ENCODE results near the gene CCDC6.
"Not testable (repeated sequence)": the region's sequence is repeated elsewhere in the genome, so short reads cannot be mapped to it uniquely, and the experiment has no call there.

The CCDC6 gene

DNA sequence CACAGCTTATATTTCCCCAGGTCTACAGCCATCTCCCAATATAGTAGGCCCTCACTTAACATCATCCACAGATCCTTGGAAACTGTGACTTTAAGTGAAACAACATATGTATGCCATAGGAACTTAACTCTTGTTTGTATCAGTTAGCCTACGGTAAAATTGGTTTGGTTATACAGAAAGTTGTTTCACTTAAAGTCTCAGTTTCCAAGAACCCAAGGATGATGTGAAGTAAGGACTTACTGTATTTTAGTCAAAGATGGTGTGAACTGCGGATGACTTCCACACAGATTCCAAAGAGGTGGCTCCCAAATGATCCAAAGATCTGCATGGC is 96.7 kb downstream of the CCDC6 start:
- no peak for DNase-seq (ENCODE audit: low read depth in 2 of 2)

DNA sequence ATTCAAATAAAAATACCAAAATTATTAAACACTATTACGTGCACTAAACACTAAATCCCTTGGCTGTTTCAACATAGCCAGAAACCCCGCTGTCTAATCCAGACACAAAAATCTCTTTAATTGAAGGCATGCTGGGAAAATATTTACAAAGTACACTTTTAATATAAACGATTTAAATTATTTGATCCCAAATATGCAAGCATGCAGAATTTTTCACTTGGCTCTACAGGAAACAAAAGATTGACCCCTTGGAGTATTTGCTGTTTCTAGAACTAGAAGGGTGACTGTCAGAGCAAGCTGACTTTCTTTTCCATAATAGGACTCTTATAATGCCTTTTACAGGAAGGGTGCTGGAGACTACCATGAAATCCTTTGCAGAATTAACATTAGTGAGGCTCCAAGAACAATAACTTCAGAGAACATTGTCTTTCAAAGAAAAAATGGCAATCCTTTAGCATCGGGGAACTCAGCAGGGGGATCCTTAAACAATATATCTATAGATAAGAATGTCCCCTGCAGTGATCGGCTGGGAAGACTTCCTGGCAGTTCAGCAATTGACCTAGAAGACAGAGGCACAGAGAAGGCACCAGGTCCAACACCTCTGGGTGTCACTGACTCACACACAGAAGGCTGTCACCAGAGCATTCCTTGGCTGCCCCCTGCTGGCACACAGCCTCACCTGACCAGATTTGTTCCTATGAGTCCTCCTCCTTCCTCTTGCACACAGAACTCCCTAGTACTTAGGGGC is 97.3 kb downstream of the CCDC6 start:
- peak; percentile 56 to 66 for DNase-seq (ENCODE audit: low read depth in 2 of 2)

DNA sequence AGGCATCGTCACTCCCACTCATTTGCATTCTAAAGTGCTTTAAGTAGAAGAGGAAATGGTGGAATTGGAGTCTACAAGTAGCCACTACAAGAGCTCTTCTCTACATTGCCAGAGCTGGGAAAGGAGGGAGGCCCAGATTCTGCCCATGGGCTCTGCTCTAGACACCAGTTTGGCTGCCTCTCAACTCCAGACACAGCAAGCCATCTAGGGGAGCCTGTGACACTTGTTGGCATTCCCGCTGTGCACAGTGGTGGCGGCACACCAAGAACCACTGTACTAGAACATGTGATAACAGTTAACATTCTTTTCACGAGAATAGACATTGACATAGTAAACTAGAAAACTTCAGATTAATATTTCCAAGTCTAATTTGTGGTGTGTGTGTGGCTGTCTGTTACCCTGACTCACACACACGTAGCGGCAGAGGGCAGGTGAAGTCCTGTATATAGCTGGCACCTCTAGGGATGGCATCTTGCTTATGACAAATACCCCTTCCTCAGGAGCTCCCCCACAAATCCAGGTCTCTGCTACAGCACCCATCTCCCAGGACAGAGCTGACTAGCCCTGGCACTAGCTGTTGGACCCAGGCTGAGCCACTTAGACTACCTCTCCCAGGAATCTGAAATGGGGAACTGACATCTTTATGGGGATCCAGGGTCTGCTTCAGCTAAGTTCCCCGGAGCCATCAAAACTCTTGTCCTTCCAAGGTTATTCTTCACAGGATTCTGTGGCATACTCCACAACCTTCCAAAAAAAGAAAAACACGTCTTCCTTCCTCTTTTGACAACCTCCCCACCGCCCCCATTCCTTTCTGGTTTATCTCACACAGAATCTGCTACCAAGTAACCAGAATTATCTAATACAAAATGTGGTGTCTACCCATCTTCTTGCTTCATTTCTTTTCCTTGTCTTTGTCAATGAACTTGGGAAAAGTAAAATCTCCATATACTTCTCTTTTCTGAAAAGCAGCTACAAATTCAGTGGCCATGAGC is 98.4 kb downstream of the CCDC6 start:
- DNase-seq (ENCODE audit: low read depth in 2 of 2): no peak

DNA sequence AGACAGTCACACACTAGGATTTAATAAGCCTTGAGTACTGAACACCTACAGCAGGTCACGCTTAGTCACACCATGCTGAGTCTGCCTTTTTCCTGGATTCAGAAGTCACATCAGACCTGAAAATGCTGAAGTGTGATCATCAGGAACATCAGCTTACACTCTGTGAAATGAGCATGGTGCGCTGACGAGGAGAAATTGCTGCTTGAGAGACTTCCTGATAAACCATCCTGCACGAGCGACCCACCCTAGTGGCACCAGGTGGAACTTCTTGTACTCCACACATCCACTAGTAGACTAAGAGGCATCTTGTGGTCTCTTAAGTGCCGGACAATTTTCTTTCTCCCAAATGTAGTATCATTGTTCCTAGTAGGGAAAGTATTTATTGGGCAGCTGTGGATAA is 101.3 kb downstream of the CCDC6 start:
- DNase-seq (ENCODE audit: low read depth in 2 of 2): peak; percentile 1 to 4

DNA sequence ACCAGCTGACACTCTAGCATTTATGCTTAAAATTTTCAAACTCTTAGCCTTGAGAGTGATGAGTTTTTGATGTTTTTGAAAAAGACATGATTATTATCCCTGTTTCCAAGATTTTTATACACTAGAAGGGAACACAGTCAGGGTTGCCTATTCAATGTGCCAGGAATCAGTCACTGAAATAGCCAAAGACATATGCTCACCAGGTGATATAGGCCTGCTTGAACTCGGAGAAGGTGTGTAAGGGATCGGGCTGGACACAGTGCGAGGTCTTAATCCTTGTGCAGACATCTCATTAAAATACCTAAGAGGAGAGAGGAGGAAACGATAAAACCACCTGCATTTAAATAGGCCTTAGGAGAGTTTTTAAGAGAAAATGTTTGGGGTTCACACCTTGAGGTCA is 102.1 kb downstream of the CCDC6 start:
- no peak for DNase-seq (ENCODE audit: low read depth in 2 of 2)

DNA sequence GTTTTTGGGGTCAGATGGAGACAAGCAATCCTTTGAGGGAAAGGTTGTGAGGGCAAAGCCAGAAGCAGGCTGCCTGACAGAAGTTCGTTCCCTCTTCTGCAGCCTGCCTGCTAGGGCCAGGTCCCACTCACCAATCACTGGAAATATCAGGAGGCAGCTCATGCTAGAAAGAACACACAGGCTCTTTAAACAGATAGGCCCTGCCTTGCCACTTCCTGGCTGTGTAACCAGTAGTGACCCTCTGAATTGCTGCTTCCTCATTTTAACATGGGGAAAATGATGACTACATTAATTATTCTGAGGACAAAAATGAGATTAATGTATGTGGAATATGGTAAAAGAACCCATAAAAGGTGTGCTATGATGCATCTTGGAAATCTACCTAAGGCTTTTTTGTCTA is 102.6 kb downstream of the CCDC6 start:
- no peak for DNase-seq (ENCODE audit: low read depth in 2 of 2)

DNA sequence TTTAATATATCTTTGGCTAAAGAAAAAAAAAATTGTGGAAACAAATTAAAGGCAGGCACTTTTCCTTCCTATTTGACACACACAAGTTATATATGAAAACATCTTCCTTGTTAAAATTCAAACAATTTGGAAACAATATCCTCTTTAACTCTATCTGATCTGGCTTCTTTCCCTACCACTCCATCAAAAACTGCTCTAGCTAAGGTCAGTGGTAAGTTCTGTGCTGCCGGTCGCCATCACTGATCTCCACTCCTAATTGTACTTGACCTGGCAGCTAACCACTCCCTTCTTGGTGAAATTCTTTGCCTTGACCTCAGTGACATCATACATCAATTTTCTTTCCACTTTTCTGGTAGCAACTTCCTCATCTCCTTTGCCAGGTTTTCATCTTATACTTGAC is 105.2 kb downstream of the CCDC6 start:
- DNase-seq (ENCODE audit: low read depth in 2 of 2): no peak

DNA sequence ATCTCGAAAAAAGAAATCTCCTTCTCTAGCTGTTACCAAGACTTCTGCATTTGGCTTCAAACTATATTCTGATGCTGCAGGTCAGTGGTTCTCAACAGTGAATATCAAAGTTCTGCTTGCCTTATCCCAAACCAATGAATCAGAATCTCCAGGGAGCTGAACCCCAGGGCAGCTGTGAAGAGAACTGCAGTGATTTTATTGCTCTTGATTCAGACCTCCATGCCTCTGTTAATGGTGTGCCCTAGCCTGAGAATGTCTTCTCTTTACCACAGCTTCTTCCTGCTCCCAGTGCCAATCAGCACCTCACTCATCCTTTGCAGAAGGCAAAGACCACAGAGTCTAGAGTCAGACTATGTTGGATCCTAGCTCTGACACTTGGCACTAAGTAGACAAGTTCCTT is 106.9 kb downstream of the CCDC6 start:
- DNase-seq (ENCODE audit: low read depth in 2 of 2): no peak

DNA sequence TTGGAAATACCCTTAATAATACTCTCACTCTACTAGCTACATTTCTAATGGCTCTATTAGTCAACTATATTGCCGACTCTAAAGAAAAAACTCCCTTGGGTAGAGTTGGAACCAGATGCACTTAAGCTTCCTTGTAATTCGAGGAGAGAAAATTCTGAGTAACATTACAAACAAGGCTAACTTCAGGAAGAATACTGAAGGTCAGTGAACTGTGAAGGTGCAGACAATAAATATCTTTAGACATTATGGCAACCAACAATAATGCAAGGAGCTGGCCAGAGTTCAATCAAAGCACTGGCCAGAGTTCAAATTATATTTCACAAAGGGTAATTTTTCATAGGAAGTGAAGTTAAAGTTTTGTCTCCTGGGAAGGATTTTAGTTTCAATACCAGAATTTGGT is 112.4 kb downstream of the CCDC6 start:
- DNase-seq (ENCODE audit: low read depth in 2 of 2): no peak

DNA sequence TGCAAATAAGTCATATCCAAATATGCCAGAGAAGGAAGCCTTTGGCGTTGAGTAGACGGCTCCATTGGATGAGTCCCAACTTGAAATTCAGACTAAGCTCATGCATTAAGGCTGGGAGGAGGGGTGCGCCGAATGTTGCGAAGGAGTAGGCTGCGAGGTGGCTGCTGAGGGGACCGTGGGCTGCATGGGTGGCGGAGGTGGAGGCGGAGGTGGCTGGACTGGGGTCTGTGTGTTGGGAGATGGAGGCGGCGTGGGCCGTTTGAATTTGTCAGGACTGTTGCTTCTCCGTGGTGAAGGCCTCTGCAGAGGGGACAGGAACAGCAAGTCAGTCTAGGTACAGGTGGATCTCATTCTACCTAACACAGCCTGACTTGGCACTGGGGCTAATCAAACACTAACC is 113.5 kb downstream of the CCDC6 start:
- no peak for DNase-seq (ENCODE audit: low read depth in 2 of 2)

DNA sequence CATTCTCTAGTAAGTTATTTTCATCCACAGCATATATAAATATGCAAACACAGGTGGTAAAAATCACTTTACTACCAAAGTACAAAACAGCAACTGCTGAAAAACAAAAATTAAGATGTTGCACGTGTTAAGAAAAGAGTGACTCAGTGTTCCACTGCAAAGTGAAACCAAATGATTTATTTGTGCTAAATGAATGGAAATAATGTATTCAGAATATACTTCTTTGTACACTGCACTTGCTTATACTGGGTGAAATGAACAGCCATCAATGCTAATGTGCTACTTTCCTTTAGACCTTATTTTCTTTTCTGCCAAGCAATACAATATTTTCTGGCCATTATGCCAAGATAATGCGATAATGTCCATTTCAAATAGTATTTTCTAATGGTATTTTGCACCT is 114.8 kb downstream of the CCDC6 start:
- DNase-seq (ENCODE audit: low read depth in 2 of 2): no peak

DNA sequence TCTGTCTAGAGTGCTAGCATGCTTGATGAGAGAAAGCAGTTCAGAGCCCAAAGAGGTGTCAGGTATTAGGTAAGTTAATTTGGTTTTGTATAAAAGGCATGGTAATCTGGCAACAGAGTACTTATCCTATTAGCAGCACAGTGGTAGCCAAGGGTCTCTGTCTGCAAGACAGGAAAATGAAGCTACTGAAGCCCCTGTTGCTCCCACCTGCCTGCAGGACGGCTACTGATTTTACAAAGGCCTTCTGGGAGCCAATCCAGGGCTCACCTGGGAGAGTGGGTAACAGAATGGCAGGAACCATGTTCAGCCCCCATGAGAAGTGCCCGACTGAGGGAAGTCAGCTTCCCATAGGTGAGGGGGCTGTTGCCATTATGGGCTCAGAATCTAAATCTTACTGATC is 116.3 kb downstream of the CCDC6 start:
- DNase-seq (ENCODE audit: low read depth in 2 of 2): not testable (repeated sequence)

DNA sequence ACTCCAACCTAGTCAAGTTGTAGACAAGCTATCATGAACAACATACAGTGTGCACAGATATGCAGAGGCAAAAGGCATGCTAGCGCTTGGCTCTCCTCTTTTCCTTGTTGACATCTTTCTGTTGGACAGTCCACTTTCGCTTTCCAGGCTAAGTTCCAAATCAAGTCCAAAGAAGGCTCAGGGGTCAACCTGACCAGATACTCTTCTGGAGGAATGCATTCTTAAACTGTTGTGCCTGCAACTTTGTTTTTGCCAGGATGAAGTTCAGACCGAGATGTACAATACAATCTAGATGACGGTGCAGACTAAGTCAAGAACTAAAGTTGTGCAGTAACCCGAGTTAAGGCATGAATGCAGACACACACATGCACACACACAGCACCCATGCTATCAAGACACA is 117.4 kb downstream of the CCDC6 start:
- DNase-seq (ENCODE audit: low read depth in 2 of 2): not testable (repeated sequence)

DNA sequence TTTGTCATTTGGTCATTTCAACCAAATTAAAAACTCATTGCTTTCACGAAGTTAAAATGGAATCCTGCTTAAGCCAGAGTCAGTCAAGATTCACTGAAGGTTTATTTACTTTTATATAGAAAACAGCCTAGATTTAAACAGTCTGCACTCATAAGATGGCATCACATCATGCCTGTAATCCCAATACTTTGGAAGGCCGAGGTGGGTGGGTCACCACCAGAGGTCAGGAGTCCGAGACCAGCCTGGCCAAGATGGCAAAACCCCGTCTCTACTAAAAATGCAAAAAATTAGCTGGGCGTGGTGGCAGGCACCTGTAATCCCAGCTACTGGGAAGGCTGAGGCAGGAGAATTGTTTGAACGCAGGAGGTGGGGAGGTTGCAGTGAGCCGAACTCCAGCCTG is 119.3 kb downstream of the CCDC6 start:
- not testable (repeated sequence) for DNase-seq (ENCODE audit: low read depth in 2 of 2)

DNA sequence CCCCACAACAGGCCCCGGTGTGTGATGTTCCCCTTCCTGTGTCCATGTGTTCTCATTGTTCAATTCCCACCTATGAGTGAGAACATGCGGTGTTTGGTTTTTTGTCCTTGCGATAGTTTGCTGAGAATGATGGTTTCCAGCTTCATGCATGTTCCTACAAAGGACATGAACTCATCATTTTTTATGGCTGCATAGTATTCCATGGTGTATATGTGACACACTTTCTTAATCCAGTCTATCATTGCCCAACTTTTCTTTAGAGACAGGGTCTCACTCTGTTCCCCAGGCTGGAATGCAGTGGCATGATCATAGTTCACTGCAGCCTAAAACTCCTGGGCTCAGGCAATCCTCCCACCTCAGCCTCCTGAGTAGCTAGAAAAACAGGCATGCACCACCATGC is 120.9 kb downstream of the CCDC6 start:
- not testable (repeated sequence) for DNase-seq (ENCODE audit: low read depth in 2 of 2)

DNA sequence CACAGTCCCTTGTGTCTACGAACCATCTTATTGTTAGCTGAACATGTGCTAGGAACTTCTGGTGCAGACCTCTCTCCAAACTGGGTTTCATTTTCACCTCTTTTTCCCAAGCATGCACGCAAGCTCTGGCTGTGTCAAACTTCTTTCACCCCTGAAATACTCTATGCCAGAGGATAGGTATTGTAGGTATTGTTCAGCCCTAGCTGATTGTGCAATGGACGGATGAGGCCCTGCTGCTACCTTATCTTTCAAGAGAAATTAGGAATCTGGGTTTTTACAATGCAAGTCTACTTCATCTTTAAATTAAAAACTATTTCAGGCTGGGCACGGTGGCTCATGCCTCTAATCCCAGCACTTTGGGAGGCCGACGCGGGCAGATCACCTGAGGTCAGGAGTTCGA is 124.8 kb downstream of the CCDC6 start:
- no peak for DNase-seq (ENCODE audit: low read depth in 2 of 2)

DNA sequence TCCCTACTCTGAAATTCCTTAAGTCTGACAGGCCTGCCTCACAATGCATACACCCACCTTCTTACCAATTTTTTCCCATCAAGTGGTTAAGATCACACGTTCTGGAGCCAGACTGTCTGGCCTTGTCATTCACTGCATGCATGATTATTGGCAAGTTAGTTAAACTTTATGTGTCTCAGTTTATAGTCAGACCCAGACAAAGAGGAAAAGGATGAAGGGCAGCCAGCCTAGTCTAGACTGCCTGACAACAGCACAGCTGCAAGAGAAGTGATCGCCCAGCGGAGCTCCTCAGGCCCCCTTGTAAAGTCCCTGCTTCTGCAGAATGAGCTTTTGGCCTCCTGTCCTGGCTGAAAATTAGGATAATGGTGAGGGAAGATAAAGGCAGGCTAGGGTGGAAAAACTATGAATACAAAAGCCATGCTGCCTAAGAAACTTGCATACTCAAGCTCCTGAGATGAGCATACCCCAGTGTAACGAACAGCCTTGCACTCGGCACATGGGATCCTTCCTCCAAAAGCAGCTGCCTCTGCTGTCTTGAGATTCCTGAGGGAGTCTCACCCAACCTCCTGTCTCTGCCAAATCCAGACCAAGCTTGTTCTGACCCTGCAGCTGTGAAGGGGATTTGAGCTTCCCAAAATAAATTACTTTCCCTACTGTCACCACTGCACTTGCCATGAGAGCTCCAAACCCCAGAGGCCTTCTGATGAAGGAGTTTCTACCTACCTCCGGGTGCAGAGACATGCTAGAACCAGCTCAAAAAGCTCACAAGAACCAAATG is 126.4 kb downstream of the CCDC6 start:
- no peak for DNase-seq (ENCODE audit: low read depth in 2 of 2)

DNA sequence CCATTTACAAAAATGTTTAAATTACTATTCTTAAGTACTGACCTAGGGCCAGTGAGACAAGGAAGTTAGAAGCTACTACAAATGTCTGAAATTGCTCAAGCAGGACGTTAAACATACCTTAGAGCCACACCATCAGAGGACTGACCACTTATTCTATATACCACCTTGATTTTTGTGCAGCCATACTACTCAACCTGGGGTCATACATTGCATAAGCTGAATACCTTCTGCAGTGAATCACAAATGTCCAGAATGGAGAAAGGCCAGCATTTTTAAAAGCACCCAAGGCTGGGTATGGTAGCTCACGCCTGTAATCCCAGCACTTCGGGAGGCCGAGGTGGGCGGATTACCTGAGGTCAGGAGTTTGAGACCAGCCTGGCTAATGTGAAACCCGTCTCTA is 131.9 kb downstream of the CCDC6 start:
- no peak for DNase-seq (ENCODE audit: low read depth in 2 of 2)

DNA sequence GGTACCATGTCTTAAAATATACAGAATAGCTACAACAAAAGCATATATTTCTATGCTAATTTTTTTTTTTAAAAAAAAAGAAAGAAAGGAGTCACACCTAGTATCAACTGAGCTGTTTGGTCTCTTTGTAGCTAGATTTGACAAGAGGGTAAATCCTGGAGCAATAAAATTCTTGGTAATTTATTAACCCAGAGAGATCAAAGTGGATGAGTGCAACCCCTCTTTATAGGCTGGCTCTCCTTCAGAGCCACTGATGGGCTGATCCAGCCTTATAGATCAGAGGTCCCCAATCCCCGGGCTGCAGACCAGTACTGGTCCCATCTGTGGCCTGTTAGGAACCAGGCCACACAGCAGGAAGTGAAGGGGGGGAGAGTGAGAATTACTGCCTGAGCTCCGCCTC is 133.3 kb downstream of the CCDC6 start:
- no peak for DNase-seq (ENCODE audit: low read depth in 2 of 2)

DNA sequence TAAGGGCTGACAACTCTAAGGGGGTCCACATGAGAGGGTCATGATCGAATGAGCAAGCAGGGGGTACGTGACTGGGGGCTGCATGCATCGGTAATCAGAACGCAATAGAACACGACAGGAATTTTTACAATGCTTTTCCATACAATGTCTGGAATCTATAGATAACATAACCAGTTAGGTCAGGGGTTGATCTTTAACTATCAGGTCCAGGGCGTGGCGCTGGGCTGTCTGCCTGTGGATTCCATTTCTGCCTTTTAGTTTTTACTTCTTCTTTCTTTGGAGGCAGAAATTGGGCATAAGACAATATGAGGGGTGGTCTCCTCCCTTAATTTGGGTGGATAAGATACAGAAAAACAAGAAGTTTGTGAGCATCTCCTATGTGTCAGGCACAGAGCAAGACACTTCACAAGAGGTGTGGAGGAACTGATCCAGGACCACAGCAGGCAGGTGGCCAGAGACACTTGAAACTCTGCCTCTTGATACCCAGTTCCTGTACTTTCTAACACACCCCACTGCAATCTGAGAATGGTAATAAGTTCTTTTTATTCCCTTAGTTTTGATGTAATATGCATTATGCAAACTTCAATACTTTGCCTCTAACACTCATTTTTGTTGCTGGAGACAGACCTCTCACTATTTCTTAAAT is 135.1 kb downstream of the CCDC6 start:
- DNase-seq (ENCODE audit: low read depth in 2 of 2): no peak

DNA sequence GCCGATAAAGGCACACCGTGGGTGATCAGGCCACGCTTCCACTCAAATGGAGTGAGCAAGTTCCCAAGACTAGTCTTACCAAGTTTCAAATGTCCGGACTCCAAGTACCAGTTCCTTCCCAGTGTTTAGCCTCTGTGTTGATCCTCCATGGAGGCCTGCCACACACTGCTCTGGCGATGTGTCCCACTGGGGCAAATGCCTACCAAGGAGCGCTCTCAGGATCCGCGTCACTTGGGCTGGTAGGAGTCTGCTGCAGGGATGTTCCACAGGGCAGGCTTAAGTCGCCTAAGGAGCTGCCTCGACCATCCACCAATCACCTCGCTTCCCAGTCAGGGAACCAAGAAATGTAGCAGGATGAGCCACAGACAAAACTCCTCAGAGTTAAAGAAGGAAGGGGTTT is 135.7 kb downstream of the CCDC6 start:
- DNase-seq (ENCODE audit: low read depth in 2 of 2): no peak

DNA sequence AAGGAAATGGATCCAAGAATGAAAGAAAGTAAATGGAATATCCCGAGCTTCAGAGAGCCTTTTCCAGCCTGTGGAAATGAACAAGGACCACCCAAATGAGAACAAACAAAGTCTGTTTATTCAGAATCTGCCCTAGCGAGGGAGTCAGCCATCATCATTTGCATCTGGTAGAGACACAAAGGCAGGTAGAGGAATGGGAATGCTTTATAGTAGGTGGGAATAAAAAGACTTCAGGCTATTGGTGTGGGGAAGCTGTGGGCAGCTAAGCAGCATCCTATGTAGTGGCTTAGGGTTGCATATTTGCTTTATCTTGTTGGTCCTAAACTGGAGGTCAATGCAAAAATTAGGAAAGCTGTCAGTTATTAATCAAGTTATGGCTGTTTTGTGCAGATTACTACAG is 143.9 kb downstream of the CCDC6 start:
- no peak for DNase-seq (ENCODE audit: low read depth in 2 of 2)
